Skin epidermis (tissue), 12 donors: ENCODE results near the gene LIG1.
A peak's percentile ranks its signal among the peaks of the same experiment; 100 is the strongest.

Experiments used
- H3K27ac ChIP-seq, 21 experiments: fragments of 200-600 bp; sonication (generic) in 11 of 21; one replicate each; pipeline ENCODE4 v1.5.0; 2020; ENCODE audit warnings: mild to moderate bottlenecking in 3 of 21, inconsistent platforms in 2 of 21, moderate library complexity in 2 of 21
- H3K4me3 ChIP-seq, 7 experiments: fragments of 200-600 bp; sonication (generic) in 2 of 7; one replicate each; pipeline ENCODE4 v1.5.0; 2020; ENCODE audit warnings: inconsistent platforms in 2 of 7, mild to moderate bottlenecking in 2 of 7, moderate library complexity in 1 of 7

Gene LIG1

GRCh38 chr19:48169939-48170803 is at the start of gene LIG1, which contains the start of gene ZSWIM9:
Gene LIG1, minus strand, starts transcription at chr19:48170344. Its CDS starts 4,778 bp downstream, at chr19:48165566.
Gene ZSWIM9, plus strand, starts transcription at chr19:48170680. Its CDS starts 1,123 bp downstream, at chr19:48171803.
- peak within 1 kb of the TSS; percentile 55 to 87 (median 84) for H3K4me3 ChIP-seq
- H3K27ac ChIP-seq = peak within 1 kb of the TSS; percentile 38 to 98 (median 91)

DNA sequence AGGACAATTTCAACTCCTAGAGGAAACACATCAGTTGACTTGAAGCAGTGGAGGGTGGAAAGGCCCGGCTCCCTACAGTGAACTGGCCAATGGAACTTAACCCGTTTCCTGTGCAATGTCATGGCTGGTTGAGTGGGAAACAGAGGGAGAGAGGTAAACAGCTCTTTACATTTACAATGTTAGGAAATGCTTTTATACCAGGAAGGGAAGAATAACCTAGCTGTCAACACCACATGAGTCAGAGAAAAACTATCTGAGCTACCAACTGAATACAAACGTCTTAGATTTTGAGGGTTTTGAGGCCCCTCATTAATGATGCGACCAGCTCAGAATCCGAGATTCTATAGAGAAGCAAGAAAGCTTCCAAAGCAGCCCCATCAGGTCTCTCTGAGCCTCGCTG is 48.9 kb upstream of the LIG1 start:
- Histone ChIP-seq H3K27ac (no peak overlapping the region), H3K4me3 (no peak overlapping the region)

DNA sequence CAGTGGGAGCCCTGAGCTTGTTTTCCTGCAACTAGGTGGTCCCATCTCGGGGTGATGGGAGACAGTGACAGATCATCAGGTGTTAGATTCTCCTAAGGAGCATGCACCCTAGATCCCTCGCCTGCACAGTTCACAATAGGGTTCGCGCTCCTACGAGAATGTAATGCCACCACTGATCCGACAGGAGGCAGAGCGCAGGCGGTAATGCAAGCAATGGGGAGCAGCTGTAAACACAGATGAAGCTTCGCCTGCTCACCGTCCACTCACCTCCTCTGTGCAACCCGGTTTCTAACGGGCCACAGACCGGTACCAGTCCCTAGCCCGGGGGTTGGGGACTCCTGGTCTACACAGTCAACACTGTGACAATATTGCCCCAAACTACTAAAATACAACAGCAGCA is 46.8 kb upstream of the LIG1 start:
- no peak overlapping the region for H3K27ac ChIP-seq
- H3K4me3 ChIP-seq = no peak overlapping the region

GRCh38 chr19:48213959-48214358 is 43.8 kb upstream of the LIG1 start:
- no peak overlapping the region for H3K27ac ChIP-seq
- no peak overlapping the region for H3K4me3 ChIP-seq

DNA sequence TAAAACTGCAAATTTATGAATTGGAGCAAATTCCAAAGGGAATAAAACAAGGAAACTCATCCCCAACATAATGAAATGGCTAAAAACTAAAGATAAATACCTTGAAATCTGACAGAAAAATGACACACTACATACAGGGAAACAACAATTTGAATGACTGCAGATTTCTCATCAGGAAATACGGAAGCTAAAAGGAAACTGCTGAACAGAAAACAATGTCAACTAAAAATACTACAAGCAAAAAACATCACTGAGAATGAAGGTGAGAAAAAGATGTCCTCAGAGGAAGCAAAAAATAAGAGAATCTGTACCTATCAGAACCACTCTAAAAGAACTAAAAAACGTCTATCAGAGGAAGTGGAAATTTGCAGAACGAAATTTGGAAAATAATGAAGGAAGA is 39.9 kb upstream of the LIG1 start:
- Histone ChIP-seq H3K4me3 (no peak overlapping the region), H3K27ac (no peak overlapping the region)

DNA sequence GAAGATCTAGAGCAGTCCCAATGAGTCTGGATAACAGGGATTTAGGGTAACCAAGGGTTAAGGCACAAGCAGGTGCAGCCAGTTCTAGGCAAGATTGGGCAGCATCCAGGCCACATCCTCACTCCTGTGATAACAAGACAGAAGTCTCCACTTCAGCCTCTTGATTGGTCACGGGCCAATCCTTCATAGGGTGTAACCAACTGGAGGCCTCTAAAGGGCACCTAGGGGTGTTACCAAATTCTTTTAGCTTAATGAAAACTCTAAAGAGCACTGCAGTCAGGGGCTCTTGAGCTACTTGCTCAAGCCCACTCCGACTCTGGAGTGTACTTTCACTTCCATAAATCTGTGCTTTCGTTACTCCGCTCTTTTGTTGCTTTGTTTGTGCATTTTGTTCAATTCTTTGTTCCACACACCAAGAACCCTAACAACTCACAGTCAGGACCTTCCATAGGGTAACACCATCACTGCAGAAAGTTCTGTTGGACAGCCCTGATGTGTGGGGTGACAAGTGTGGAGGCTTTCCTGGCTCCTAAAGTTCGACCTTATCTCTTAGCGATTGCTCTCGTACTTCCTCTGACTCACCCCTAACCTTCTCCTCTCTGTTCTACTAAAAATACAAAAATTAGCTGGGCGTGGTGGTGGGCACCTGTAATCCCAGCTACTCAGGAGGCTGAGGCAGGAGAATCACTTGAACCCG is 36.4 kb upstream of the LIG1 start:
- Histone ChIP-seq H3K27ac (no peak overlapping the region), H3K4me3 (no peak overlapping the region)

GRCh38 chr19:48203794-48204628 is 33.9 kb upstream of the LIG1 start:
- Histone ChIP-seq H3K4me3 (peak overlapping the region; percentile 56 to 66 (median 63)), H3K27ac (peak overlapping the region in 20 of 21 experiments; percentile 36 to 88 (median 75))

DNA sequence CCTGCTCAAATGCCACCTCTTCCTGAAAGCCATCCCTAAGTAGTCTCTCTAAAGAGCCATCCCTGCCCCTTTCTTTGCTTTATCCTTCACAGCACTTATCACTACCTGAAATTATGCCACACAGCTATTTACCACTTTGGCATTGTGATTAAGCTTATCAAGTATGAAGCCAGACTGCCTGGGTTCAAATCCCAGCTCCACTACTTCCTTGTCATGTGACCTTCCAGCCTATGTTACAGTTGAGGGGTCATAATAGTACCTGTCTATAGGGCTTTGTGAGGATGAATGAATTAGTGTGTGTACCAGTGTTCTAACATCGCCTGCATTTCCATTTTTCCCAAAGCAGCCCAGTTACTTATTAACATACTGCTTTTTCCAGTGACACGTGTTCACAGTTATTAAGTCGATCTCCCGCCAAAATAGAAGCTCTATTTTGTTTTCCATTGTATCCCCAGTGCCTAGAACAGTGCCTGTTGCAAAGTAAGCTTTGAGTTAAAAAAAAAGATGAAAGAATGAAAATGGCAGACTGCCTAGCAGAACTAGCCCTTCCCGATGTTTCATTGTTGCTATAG is 33.2 kb upstream of the LIG1 start:
- H3K4me3 ChIP-seq = peak overlapping the region; percentile 56 to 66 (median 63)

DNA sequence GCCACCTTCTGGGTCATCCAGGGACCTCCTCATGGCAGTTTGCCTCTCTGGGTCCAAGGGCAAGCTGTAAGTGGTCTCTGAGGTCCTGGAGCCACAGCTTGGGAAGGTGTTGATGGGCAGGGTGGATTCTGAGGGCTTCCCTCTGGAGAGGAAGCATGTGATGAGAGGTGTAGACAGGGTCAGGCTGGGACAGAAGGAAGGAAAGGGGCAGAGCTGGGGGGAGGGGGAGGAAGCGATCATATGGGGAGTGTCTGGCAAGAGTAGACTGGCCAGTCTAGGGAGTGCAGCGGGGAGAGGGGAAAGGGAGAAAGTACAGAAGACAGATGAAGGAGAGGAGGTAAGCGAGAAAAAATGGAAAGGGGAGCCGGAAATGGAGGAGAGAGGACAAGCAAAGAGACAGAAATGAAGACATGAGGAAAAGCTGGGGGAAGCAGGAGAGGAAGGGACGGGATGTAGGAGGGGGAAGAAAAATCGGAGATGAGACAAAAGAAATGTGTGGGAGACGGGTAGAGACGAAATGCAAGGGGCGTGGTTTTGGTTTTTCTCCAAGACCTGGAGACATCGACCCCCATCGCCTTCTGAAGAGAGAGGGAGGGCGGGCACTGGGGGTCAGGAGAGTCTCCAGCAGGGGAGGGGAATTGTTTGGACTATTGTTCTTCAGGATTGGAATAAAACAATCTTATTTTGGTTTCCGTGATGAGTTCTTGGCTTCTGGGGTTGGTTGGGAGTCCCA is 27.0 kb upstream of the LIG1 start:
- H3K27ac ChIP-seq = peak overlapping the region in 1 of 21 experiments; percentile 11
- H3K4me3 ChIP-seq = no peak overlapping the region

More for the DNA sequence above, 33.2 kb upstream of the LIG1 start:
- peak overlapping the region in 20 of 21 experiments; percentile 36 to 88 (median 75) for H3K27ac ChIP-seq

DNA sequence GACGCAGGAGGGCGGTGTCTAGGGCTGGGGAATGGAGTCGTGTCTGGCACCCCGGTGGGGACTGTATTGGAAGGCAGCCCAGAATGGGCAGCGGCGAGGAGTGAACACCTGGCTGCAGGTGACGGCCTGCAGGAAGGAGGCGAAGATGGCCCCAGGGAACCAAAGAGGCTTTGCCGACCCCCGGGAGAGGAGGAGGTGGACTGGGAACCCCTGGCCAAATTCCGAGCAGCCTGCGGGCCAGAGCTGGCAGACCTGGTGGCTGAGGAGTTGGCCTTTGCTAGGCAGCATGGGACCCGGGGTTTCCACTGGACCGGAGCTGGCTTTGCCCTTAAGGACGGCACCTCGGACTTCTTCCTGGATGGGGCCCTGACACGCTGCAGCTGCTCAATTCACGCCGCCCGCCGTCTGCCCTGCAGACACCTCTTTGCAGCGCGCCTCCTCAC is 26.2 kb upstream of the LIG1 start:
- H3K27ac ChIP-seq = no peak overlapping the region
- no peak overlapping the region for H3K4me3 ChIP-seq

GRCh38 chr19:48194844-48195830 is 25.0 kb upstream of the LIG1 start:
- Histone ChIP-seq H3K4me3 (no peak overlapping the region), H3K27ac (no peak overlapping the region)

DNA sequence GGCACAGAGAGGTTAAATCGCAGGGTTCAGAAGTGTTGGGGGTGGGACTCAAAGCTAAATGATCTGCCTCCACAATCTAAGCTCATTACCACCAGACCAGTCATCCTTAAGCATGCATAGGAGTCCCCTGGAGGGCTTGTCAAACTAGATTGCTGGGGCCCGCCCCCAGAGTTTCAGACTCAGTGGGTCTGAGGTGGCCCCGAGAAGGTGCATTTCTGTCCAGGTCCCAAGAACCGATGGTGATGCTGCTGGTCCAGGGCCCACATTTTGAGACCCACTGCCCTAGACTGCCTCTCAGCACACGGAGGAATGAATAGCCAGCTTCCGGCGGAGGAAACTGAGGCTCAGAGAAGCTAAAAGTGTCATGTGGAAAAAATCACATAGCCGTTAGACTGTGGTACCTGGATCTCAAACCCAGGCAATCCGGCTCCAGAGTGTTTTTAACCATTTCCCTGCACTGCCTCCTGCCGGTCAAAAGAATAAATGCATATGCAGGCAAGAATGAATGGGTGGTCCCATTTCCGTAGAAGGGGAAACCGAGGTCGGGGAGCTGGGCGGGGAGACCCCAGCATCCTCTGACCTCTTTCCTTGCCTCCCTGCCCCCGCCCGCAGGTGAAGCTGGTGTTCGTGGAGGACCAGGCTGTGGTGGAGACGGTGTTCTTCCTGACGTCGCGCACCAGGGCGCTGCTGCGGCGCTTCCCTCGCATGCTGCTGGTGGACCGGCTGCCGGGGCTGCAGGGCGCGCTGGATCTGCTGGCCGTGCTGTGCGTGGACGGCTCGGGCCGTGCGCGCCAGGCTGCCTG is 24.1 kb upstream of the LIG1 start:
- no peak overlapping the region for H3K4me3 ChIP-seq
- no peak overlapping the region for H3K27ac ChIP-seq

DNA sequence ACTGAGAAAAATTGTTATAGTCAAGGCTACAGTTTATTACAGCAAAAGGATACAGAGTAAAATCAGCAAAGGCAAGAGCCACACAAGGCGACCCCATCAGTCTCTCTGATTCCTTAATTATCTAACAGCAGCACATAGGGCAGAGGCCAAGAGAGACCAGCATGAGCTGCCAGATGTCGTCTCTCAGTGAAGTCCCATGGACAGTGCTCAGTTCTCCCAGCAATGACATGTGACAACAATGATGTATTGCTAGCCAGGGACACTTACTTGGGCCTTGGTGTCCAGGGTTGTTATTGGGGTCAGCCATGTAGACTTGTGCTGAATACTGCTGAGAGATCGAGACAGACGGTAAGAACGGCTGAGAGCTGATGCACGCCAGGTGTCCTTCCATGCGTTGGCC is 22.6 kb upstream of the LIG1 start:
- H3K4me3 ChIP-seq = no peak overlapping the region
- H3K27ac ChIP-seq = no peak overlapping the region

DNA sequence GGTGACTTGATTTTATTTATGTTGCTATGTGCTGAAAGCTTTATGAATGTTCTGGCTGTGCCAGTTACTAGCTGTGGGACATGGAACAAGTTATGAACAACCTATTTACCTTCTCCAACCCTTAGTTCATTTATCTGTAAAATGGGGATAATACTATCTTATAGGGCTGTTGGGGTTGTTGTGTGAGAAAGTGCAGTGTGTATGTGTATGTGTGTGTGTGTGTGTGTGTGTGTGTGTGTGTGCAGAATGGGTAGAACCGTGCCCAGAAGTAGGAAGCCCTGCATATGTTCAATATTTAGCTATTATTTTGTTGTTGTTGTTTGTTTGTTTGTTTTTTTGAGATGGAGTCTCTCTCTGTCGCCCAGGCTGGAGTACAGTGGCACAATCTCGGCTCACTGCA is 20.7 kb upstream of the LIG1 start:
- H3K4me3 ChIP-seq = no peak overlapping the region
- H3K27ac ChIP-seq = no peak overlapping the region

GRCh38 chr19:48190288-48190884 is 20.2 kb upstream of the LIG1 start:
- Histone ChIP-seq H3K27ac (no peak overlapping the region), H3K4me3 (no peak overlapping the region)

- no peak overlapping the region for H3K27ac ChIP-seq
These were observed 16.4 kb upstream of the LIG1 start for GRCh38 chr19:48186541-48186991.

More at GRCh38 chr19:48186541-48186991, 16.4 kb upstream of the LIG1 start:
- no peak overlapping the region for H3K4me3 ChIP-seq
